NCI-H1694 (cell line): ENCODE results near the gene FOCAD.
A peak's percentile ranks its signal among the peaks of the same experiment; 100 is the strongest.
"Not testable (repeated sequence)": the region's sequence is repeated elsewhere in the genome, so short reads cannot be mapped to it uniquely, and the experiment has no call there.

ENCODE experiments used
- DNase-seq: peaks from one replicate; lab custom pipeline; 2025; lab: John Stamatoyannopoulos, UW

FOCAD gene

DNA sequence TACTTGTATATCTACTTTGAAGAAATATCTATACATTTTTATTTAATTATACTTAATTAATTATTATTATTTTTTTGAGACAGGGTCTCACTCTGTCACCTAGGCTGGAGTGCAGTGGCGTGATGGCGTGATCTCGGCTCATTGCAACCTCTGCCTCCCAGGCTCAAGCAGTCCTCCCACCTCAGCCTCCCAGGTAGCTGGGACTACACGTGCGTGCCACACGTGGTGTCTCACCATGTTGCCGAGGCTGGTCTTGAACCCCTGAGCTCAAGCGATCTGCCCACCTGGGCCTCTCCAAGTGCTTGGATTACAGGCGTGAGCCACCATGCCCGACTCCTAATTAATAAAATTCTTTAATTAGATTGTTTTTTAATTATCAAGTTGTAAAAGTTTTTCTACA is 10.5 kb upstream of the FOCAD start:
- DNase-seq, result not testable (repeated sequence)

DNA sequence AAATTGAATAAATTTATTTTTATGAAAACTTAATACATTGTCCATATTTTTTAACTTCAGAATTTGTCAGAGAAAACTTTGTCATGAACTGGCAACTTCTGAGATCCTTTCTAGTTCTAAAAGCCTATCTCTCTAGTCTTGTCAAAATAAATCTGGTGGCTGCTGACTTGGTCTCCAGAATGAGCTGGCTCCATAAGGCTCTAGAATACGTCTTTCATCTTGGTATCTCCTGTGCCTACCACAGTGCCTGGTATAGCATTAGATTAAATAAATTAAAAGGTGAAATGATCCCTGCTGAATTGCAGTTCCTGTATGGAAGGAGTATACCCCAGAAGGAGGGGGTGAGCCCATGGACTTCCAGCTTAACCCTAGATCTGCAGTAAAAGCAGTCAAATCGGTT is 2.6 kb upstream of the FOCAD start:
- no peak for DNase-seq

GRCh38 chr9:20683351-20684034 is 566 bp upstream of the FOCAD start:
- DNase-seq, result peak; percentile 11

- DNase-seq, result peak; percentile 10
Measured at GRCh38 chr9:20684875-20685696, 1.0 kb downstream of the FOCAD start.

GRCh38 chr9:20685769-20686168 is 1.7 kb downstream of the FOCAD start:
- DNase-seq, result no peak

GRCh38 chr9:20689833-20690232 is 5.8 kb downstream of the FOCAD start:
- DNase-seq, result no peak

GRCh38 chr9:20692554-20692953 is 8.5 kb downstream of the FOCAD start:
- no peak for DNase-seq

GRCh38 chr9:20693068-20693467 is 9.0 kb downstream of the FOCAD start:
- no peak for DNase-seq

DNA sequence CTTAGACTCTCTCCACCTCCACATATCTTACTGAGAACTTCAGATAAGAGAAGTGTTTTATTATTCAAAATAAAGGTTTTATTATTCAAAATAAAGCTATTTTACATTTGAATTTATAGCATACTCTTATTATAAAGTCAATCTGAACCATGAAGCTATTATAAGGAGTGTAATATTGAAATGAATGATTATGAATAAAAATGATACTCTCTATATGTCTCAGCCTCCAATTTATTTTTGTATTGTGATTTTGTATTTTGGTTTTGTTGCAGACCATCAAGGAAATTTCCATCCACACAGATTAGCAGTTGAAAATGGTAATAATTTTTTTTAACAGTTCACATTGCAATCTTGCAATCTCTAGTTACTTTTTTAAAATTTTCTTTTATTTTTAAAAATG is 10.2 kb downstream of the FOCAD start:
- DNase-seq, result no peak

DNA sequence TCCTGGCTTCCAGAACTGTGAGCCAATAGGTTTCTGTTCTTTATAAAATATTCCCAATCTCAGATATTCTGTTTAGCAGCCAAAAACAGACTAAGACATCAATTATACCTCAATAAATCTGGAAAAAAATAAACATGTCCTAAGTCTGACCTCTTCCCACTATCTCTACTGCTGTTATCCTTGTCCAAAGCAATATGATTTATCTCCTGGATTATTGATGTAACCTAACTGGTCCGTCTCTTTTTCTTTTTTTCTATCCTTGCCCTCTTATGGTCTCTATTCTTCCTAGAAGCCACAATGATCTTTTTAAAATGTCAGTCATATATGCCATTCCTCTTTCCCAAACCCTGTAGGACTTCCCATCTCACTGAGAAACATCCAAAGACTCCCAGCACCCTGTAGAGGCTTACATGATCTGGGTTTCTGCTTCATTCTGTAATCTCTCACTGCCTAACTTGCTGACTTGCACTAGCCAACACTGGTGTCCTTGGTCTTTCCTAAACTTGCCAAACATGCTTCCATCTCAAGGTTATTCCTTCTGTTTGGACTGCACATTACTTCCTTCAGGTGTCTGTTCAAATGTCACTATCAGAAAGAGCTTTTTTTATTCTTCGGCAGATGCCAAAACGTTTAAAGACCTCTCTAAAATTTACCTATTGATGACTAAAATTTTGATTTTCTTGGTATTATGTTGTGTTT is 13.1 kb downstream of the FOCAD start:
- no peak for DNase-seq

DNA sequence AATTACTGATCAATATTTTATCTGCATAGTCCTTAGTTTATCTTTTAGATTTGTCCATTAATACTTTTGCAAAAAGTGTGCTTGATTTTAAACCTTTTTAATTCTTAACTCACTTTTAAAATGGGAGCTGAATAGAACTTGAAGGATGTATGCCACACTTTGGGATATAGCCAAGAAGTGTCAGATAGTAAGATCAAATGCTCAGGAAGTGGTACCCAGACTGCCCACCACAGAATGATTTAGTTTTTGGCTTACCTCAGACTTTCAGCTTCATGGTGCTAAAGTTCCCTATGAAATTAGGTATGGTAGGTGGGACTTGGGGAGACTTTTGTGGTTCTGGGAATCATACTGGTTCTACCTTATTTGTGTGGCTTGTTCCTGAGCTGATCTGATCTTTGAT is 14.7 kb downstream of the FOCAD start:
- no peak for DNase-seq

DNA sequence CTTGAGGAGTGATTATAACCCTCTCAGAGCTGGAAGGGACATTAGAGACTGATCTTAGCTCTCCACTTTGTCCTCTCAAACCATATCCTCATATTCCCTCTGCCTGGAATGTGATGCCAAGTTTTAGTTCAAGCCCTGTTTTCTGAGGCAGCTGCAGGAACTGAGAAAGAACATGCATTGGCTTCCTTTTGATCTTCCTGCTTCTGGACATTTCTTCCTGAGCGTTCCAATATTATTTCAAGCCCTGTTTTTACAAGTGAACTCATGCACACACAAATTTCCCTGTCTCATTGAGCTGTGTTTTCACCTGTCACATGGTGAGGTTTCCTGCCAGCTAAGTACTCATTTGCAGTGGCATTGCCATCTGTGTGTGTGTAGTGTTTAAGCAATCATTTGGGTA is 17.0 kb downstream of the FOCAD start:
- DNase-seq, result peak; percentile 52

DNA sequence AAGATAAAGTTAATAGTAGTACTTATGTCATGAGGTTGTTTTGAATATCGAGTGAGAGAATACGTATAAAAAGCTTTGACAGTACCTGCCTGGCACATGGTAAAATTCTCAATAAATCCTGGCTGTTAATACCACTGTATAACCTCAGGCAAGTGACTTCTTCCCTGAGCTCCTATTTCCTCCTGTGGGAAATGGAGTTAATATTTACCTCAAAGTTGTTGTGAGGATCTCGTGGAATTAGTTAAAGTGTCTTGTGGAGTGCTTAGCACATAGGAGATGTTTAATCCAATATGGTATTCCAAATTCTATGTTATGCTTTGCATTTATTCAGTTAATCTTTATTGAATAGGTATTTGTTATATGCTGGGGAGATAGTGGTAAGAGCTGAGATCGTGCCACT is 18.5 kb downstream of the FOCAD start:
- DNase-seq, result no peak

DNA sequence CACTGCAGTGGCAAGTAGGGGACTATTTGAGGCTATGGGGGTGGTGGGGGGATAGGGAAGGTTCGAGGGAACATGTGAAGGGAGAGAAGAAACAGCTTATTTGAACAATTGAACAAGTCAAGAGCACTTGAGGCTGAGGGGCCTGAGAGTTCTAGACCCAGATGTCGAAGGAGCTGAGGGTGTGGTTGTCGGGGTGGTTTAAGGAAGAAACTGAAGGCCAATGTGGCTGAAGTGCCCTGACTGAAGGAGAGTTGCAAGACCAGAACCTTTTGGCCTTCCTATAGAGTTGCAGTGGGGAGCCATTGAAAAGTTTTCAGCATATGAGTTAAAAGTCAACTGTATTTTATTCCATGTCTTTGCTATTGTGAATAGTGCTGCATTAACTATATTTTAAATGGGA is 19.1 kb downstream of the FOCAD start:
- no peak for DNase-seq

- no peak for DNase-seq
Measured at GRCh38 chr9:20707708-20708107, 23.6 kb downstream of the FOCAD start.

DNA sequence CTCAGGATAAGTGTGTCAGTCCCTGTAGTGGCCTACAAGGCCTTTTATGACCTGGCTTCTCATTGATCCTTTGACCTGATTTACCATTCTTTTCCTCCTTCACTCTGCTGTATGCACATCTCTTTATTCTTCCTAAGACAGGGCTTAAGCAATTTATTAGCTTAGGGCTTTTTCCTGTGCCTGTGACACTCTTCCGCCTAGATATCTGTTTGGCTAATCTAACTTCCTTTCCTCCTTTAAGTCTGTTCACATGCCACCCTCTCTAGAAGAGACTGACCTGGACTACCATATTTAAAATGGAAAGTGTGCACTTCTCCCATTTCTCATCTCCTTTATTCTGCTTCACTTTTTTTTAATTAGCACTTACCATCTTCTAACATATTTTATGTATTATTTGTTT is 29.1 kb downstream of the FOCAD start:
- DNase-seq, result no peak

DNA sequence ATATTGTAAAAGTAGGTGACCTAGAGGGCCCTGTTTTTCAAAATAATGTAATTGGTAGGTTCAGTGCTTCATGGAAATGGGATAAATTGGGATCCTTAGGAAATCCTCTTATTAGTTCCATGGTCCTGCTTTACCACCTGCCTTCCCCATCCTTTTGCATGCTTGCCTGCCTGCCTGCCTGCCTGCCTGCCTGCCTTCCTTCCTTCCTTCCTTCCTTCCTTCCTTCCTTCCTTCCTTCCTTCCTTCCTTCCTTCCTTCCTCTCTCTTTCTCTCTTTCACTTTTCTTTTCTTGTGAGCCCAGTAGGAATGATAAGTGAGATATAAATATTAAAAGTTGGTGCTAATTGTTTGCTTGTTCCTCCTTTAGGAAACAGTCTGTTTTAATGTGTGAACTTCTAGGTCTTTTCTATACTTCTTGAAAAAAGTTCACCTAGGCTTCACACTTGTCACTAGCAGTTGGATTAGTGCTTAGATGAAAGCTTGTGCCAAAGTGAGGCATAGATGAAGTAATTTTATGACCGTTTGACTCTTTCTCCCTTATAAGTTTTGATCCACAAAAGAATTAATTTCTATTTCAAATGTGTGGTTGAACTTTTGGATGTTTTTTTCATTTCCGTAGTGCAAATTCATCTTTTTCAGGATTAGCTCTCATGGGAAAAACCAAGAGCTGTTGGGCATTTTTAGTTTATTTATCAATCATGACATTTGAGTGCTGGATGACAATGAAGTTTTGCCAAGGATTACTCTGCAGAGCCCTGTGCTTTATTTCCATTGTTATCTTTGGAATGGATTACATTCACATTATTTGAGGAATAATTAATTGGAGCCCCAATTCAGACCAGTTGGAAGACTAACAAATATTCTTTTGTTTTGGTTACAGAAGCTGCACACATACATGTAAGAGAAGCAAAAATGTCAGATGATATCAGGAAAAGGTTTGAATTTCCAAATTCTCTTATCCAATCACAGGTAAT is 30.7 kb downstream of the FOCAD start:
- no peak for DNase-seq

DNA sequence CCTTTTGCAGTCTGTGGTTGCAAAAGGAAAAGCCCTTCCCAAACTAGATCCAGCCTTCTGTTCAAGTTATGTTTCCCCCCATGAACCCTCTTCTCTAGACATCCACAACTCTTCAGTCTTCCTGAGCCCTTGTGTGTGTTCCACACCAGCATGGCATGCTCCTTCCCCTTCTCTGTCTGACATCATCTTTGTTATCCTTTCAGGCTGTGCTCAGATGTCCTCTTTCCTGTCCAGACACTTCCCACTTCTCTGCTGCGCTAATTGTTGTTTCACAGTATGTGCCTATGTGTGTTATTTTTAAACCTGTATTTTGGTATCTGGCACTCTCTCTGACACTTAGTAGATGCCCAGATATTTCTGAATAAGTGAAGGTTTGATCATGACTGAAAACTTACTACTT is 38.2 kb downstream of the FOCAD start:
- DNase-seq, result no peak

- no peak for DNase-seq
Measured at GRCh38 chr9:20725675-20726074, 41.6 kb downstream of the FOCAD start.

- DNase-seq, result no peak
Measured at GRCh38 chr9:20726144-20726543, 42.1 kb downstream of the FOCAD start.

GRCh38 chr9:20728493-20729220 is 44.6 kb downstream of the FOCAD start:
- no peak for DNase-seq
